Measurements from ENCODE around the gene CEMP1. TPM values are rescaled to one million over a fixed set of nuclear protein-coding genes. Genes with fewer than 3 reads are reported as not detected.
"Not testable (repeated sequence)": the region's sequence is repeated elsewhere in the genome, so short reads cannot be mapped to it uniquely, and the experiment has no call there.

CEMP1 gene
- total RNA-seq, 1 donor from 2014 or later = 1.4 TPM

DNA sequence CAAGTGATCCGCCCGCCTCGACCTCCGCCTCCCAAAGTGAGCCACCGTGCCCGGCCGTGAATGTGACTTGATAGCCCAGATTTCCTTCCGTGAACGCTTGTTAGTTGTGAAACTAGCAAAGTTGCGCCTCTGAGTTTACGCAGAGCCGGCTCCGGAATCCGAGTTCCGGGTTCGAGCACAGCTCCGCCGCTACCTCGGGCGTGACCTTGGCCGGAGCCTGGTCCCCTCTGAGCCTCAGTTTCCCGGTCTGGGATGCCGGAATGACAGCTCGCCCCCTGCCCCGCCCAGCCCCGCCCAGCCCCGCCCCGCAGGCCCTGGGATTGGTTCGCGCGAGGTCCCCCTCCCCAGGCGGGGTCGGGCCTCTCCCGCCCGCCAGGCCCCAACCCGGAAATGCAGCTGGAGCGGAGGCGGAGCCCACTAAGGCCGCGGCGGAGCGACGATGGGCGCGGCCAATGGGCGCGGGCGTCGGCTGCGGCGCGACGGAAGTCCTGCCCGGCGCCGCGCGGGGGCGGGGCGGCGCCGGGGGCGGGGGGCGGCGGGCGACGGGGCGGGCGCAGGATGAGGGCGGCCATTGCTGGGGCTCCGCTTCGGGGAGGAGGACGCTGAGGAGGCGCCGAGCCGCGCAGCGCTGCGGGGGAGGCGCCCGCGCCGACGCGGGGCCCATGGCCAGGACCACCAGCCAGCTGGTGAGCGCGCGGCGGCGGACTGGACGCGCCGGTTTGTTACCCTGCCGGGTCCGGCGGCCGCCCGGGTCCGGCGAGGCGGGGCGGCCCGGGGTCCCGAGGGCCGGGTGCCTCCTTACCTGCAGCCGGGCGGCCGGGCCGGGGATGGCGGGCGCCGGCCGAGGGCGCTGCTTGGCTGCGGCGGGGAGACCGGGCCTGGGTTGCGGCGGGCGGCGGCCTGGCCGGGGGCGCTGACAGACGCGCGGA is 6.5 kb upstream of the CEMP1 start, which contains the start of gene PDPK1:
Gene PDPK1, plus strand, starts transcription at position 571 of the 929 bp plus-strand sequence. Its CDS starts 92 bp downstream, at position 663.
- intact Hi-C loops (cut with DNase I) = no loop called here
- Histone ChIP-seq H3K4me1 (peaks cover 45% of the 10 kb centered on the region), H3K27me3 (ENCODE audit: low read depth) (no peaks in the 10 kb centered on the region), H3K9me3 (no peaks in the 10 kb centered on the region), H3K36me3 (peaks cover 12% of the 10 kb centered on the region), H3K4me3 (peak within 1 kb of the TSS; percentile 66), H3K27ac (peak within 1 kb of the TSS; percentile 91)
- TF ChIP-seq, protein P1, sequence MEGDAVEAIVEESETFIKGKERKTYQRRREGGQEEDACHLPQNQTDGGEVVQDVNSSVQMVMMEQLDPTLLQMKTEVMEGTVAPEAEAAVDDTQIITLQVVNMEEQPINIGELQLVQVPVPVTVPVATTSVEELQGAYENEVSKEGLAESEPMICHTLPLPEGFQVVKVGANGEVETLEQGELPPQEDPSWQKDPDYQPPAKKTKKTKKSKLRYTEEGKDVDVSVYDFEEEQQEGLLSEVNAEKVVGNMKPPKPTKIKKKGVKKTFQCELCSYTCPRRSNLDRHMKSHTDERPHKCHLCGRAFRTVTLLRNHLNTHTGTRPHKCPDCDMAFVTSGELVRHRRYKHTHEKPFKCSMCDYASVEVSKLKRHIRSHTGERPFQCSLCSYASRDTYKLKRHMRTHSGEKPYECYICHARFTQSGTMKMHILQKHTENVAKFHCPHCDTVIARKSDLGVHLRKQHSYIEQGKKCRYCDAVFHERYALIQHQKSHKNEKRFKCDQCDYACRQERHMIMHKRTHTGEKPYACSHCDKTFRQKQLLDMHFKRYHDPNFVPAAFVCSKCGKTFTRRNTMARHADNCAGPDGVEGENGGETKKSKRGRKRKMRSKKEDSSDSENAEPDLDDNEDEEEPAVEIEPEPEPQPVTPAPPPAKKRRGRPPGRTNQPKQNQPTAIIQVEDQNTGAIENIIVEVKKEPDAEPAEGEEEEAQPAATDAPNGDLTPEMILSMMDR (IDR thresholded peaks at IDR 0.05) = no peak
- DNase-seq = peak; percentile 95
- ATAC-seq = peak; percentile 95 to 96

GRCh38 chr16:2535625-2536013 is 4.4 kb upstream of the CEMP1 start:
- H3K36me3 ChIP-seq = peaks cover 12% of the 10 kb centered on the region
- no peak for ATAC-seq
- H3K4me1 ChIP-seq = peaks cover 43% of the 10 kb centered on the region
- H3K27me3 ChIP-seq (ENCODE audit: low read depth) = no peaks in the 10 kb centered on the region
- H3K27ac ChIP-seq = peak overlapping the region; percentile 39
- DNase-seq = peak; percentile 55
- TF ChIP-seq, protein P1 (IDR thresholded peaks at IDR 0.05) = no peak
- H3K9me3 ChIP-seq = no peaks in the 10 kb centered on the region
- no peak overlapping the region for H3K4me3 ChIP-seq
- intact Hi-C loops (cut with DNase I) = no loop called here

- intact Hi-C loops (cut with DNase I); ATAC-seq; H3K36me3 ChIP-seq; H3K4me3 ChIP-seq; H3K27me3 ChIP-seq (ENCODE audit: low read depth); H3K27ac ChIP-seq; H3K9me3 ChIP-seq; DNase-seq: not testable (repeated sequence)
- H3K4me1 ChIP-seq = peaks cover 30% of the 10 kb centered on the region
Observed at GRCh38 chr16:2534335-2534734, 3.1 kb upstream of the CEMP1 start.

GRCh38 chr16:2533912-2534311 is 2.7 kb upstream of the CEMP1 start:
- TF ChIP-seq, protein P1 (IDR thresholded peaks at IDR 0.05) = no peak
- H3K9me3 ChIP-seq = no peaks in the 10 kb centered on the region
- no peak overlapping the region for H3K4me3 ChIP-seq
- ATAC-seq (no peak), DNase-seq (no peak)
- intact Hi-C loops (cut with DNase I) = no loop called here
- H3K4me1 ChIP-seq = peaks cover 26% of the 10 kb centered on the region
- H3K27ac ChIP-seq = peak overlapping the region; percentile 98
- no peaks in the 10 kb centered on the region for H3K27me3 ChIP-seq (ENCODE audit: low read depth)
- H3K36me3 ChIP-seq = peaks cover 14% of the 10 kb centered on the region

GRCh38 chr16:2533142-2533755 is 2.0 kb upstream of the CEMP1 start:
- ATAC-seq; DNase-seq; intact Hi-C loops (cut with DNase I); H3K9me3 ChIP-seq; H3K27me3 ChIP-seq (ENCODE audit: low read depth): not testable (repeated sequence)
- H3K36me3 ChIP-seq = peaks cover 21% of the 10 kb centered on the region
- peaks cover 22% of the 10 kb centered on the region for H3K4me1 ChIP-seq
- peak overlapping the region; percentile 98 for H3K27ac ChIP-seq
- peak overlapping the region; percentile 69 for H3K4me3 ChIP-seq

DNA sequence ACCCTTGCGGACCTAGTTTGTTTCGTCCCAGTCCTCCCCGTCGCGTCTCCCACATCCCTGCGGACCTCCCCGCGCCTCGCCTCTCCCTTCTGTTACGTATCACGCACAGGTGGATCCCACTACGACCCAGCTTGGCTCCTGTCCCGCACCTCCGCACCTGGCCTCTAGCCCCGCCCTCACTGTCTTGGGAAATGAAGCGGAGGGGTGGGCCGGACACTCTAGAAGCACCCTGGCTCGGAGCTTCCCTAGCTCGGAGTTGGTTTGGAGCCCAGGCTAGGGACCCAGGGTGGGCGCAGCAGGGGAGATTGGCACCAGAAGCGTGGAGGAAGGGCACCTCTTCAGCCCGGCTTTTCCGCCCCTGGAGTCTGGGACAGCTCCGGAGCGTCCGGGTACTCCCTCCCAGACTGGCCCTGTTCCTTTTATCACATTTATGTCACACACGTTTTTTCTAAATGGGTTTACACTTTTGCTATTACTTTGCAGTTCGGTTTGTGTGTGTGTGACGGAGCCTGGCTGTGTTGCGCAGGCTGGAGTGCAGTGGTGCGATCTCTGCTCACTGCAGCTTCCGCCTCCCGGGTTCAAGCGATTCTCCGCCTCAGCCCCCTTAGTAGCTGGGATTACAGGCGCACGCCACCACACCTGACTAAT is 1.4 kb upstream of the CEMP1 start:
- peak; percentile 91 for DNase-seq
- peak; percentile 64 to 72 for ATAC-seq
- Histone ChIP-seq H3K4me1 (peaks cover 22% of the 10 kb centered on the region), H3K27ac (peak overlapping the region; percentile 98), H3K27me3 (ENCODE audit: low read depth) (no peaks in the 10 kb centered on the region), H3K9me3 (no peaks in the 10 kb centered on the region), H3K36me3 (peaks cover 27% of the 10 kb centered on the region), H3K4me3 (peak overlapping the region; percentile 69)
- TF ChIP-seq, protein P1 (IDR thresholded peaks at IDR 0.05) = no peak
- intact Hi-C loops (cut with DNase I) = no loop called here
